ENCODE data around the gene TMEM213.

GRCh38 chr7:138785587-138786437 lies 12.0 kb upstream of the TMEM213 start:
- TF ChIP-seq CTCF (conservative IDR thresholded peaks at IDR 0.05; ENCODE audit: low read length) (no peak), EZH2phosphoT487 (IDR thresholded peaks at IDR 0.05; ENCODE audit: borderline replicate concordance) (no peak)
